ENCODE results near the gene AMN. TPM values are rescaled to one million over a fixed set of nuclear protein-coding genes. Genes with fewer than 3 reads are reported as not detected.
A peak's percentile ranks its signal among the peaks of the same experiment; 100 is the strongest.

Gene AMN
- total and polyA plus RNA-seq, 9 of the 15 experiments (the other 6 are each of a cell fraction or from before 2014, with no cell fraction given), result 0.04 to 0.14 TPM; not detected in 7

GRCh38 chr14:102930753-102931579 lies 8.5 kb downstream of the AMN start (continued):
- peak; percentile 18; the same call in 1 of the 2 replicates for TF ChIP-seq MGA (IDR thresholded peaks at IDR 0.05)
- peak; percentile 94 for TF ChIP-seq MAX (CRISPR knock-in tag; IDR thresholded peaks at IDR 0.05)
- TF ChIP-seq ATF3 (IDR thresholded peaks at IDR 0.05), result peak; percentile 33
- TF ChIP-seq ATF3 (CRISPR knock-in tag; conservative IDR thresholded peaks at IDR 0.05), result no peak
- TF ChIP-seq L3MBTL2 (IDR thresholded peaks at IDR 0.05), result peak; percentile 65
- TF ChIP-seq FOSL1 (tag; conservative IDR thresholded peaks at IDR 0.05), result peak; percentile 77
- TF ChIP-seq, protein P1, sequence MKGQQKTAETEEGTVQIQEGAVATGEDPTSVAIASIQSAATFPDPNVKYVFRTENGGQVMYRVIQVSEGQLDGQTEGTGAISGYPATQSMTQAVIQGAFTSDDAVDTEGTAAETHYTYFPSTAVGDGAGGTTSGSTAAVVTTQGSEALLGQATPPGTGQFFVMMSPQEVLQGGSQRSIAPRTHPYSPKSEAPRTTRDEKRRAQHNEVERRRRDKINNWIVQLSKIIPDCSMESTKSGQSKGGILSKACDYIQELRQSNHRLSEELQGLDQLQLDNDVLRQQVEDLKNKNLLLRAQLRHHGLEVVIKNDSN (CRISPR knock-in tag; IDR thresholded peaks at IDR 0.05), result peak; percentile 76
- peak; percentile 50; the same call in 1 of the 2 replicates for TF ChIP-seq ZFX (CRISPR knock-in tag; IDR thresholded peaks at IDR 0.05)
